ENCODE results near the gene LGALS7B. TPM values are rescaled to one million over a fixed set of nuclear protein-coding genes. Genes with fewer than 3 reads are reported as not detected.
"Not testable (repeated sequence)": the region's sequence is repeated elsewhere in the genome, so short reads cannot be mapped to it uniquely, and the experiment has no call there.

The LGALS7B gene
- total RNA-seq, 1 donor from 2014 or later = 886 TPM

- not testable (repeated sequence) for ATAC-seq
These were observed 36.9 kb downstream of the LGALS7B start for GRCh38 chr19:38825936-38826335.

GRCh38 chr19:38826856-38827551 lies 38.0 kb downstream of the LGALS7B start:
- no peak for ATAC-seq

GRCh38 chr19:38829203-38829602 lies 40.2 kb downstream of the LGALS7B start:
- not testable (repeated sequence) for ATAC-seq

- ATAC-seq = no peak
These were observed 41.2 kb downstream of the LGALS7B start for GRCh38 chr19:38830039-38830733.

GRCh38 chr19:38831142-38831605 lies 42.2 kb downstream of the LGALS7B start:
- ATAC-seq = peak; percentile 79

- ATAC-seq = no peak
These were observed 44.1 kb downstream of the LGALS7B start for GRCh38 chr19:38833092-38833425.

- no peak for ATAC-seq
These were observed 45.1 kb downstream of the LGALS7B start for GRCh38 chr19:38834104-38834490.

GRCh38 chr19:38834590-38834989 lies 45.6 kb downstream of the LGALS7B start:
- ATAC-seq = no peak

GRCh38 chr19:38836159-38836982 lies 47.4 kb downstream of the LGALS7B start:
- no peak for ATAC-seq

- ATAC-seq = peak; percentile 64
These were observed 48.1 kb downstream of the LGALS7B start for GRCh38 chr19:38836983-38837626.

GRCh38 chr19:38837656-38838121 lies 48.7 kb downstream of the LGALS7B start:
- peak; percentile 30 for ATAC-seq

GRCh38 chr19:38838208-38838985 lies 49.4 kb downstream of the LGALS7B start:
- ATAC-seq = peak; percentile 85

- no peak for ATAC-seq
These were observed 50.2 kb downstream of the LGALS7B start for GRCh38 chr19:38838986-38839761.

GRCh38 chr19:38839816-38840582 lies 51.0 kb downstream of the LGALS7B start:
- ATAC-seq = no peak

GRCh38 chr19:38840583-38840968 lies 51.6 kb downstream of the LGALS7B start:
- no peak for ATAC-seq

Other genes starting within 250 kb of the LGALS7B start
- gene MAP4K1, start 171.2 kb upstream of the LGALS7B start, total RNA-seq = 3.4 TPM
- 304 TPM for gene EIF3K, start 170.0 kb upstream of the LGALS7B start, total RNA-seq
- 455 TPM for gene ACTN4, start 141.6 kb upstream of the LGALS7B start, total RNA-seq
- 2.2 TPM for gene CAPN12, start 44.7 kb upstream of the LGALS7B start, total RNA-seq
- 684 TPM for gene LGALS7, start 15.7 kb upstream of the LGALS7B start, total RNA-seq
- 0.40 TPM for gene LGALS4, start 23.7 kb downstream of the LGALS7B start, total RNA-seq
- gene ECH1, start 42.6 kb downstream of the LGALS7B start, total RNA-seq = 182 TPM
- gene HNRNPL, start 60.8 kb downstream of the LGALS7B start, total RNA-seq = 236 TPM
- gene RINL, start 89.1 kb downstream of the LGALS7B start, total RNA-seq = 7.6 TPM
- 40.3 TPM for gene SIRT2, start 110.4 kb downstream of the LGALS7B start, total RNA-seq
- gene NFKBIB, start 110.8 kb downstream of the LGALS7B start, total RNA-seq = 21.4 TPM
- 1.4 TPM for gene CCER2, start 123.0 kb downstream of the LGALS7B start, total RNA-seq
- gene SARS2, start 141.6 kb downstream of the LGALS7B start, total RNA-seq = 24.1 TPM
- 60.4 TPM for gene MRPS12, start 141.7 kb downstream of the LGALS7B start, total RNA-seq
- 4.7 TPM for gene FBXO17, start 186.5 kb downstream of the LGALS7B start, total RNA-seq
- 41.9 TPM for gene FBXO27, start 243.3 kb downstream of the LGALS7B start, total RNA-seq

All from esophagus mucosa (tissue), 1 donor.